Measurements from ENCODE around the gene DBP.
"Not testable (repeated sequence)": the region's sequence is repeated elsewhere in the genome, so short reads cannot be mapped to it uniquely, and the experiment has no call there.

DBP gene

DNA sequence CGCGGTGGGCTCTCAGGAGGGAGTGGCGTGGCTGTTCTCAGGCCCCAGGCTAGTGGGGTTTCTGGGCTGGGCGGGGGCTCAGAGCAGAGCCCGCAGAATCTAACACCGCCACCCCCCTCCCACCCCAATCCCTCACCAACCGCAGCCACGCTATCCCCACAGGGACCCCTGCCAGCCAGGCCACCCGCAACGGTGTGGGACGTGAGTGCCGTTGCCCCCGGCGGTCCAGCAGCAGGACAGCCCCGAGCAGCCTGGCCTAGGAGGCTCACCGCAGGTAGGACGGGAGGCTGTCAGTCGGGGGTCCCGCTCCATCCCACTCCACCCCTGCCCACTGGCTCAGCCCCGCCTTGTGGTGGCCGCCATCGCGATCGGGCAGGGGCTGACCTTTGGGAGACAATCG is 35.8 kb upstream of the DBP start, which contains the start of gene NTN5:
Gene NTN5 (minus strand): TSS at position 24 of the 400 bp plus-strand sequence. CDS start 2,031 bp downstream, outside the sequence.
- TF ChIP-seq ZNF274 (IDR thresholded peaks at IDR 0.05; ENCODE audit: low read depth, low read length): no peak
- H3K4me3 ChIP-seq (ENCODE audit: low read length): no peak within 1 kb of the TSS

GRCh38 chr19:48671446-48671995 is 34.3 kb upstream of the DBP start:
- H3K4me3 ChIP-seq (ENCODE audit: low read length): no peak overlapping the region
- no peak for TF ChIP-seq ZNF274 (IDR thresholded peaks at IDR 0.05; ENCODE audit: low read depth, low read length)

DNA sequence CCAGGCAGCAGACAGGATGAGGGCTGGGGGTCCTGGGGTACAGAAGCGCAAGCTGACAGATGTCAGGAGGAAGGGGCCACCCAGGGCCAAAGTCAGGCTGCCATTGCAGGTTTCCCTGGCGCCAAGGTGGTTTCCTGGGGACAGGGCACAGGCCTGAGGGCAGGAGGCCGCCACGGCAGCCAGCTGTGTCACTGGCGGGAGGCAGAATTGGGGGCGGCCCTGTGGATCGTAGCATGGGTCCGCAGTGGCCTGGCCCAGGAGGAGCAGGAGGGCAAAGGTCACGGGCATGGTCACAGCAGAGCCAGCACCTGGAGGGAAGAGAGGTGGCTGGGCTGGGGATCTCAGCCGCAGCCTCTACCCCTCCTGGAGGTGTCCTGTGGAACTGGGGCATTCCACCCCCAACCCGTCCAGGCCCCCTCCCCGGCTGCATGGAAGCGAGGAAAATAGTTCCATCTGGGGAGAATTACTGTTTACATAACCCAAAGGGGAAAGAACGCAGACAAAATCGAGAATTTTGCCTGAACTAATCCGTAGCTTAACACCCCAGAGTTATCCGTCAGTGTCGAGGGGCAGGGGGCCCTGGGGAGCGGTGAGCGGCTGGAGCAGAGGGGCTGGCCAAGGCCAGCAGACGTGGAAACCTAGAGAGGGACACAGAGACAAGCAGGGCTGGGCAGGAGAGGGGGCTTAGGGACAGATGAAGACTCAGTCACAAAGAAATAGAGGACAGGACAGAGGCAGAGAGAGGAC is 33.7 kb upstream of the DBP start:
- no peak overlapping the region for H3K4me3 ChIP-seq (ENCODE audit: low read length)
- TF ChIP-seq ZNF274 (IDR thresholded peaks at IDR 0.05; ENCODE audit: low read depth, low read length): no peak

DNA sequence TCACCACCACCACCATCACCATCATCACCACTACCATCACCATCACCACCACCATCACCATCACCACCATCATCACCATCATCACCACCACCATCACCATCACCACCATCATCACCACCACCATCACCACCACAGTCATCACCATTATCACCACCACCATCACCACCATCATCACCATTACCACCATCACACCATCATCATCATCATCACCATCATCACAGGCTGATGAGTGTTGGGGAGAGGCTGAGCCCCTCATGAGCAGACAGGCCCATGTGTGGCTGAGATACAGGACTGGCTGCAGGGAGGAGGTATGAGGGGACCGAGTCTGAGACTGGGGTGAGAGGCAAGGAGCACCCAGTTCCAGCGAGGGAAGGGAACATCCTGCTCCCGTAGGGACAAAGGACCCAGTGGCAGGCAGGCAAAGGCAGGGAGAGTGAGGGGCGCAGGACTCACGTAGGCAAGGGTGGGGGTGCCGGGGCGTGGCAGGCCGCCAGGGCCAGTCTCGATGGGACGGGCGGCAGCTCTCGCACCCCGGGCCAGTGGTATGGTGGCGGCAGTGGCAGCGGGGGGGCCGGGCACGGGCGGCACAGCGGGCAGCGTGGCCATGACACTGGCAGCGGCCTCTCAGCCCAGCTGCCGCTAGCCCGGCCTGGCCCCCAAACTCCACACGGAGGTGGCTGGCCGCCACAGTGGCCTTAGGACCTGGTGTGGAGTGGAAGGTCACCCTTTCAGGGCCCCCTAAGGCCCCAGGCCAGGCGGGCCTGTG is 32.9 kb upstream of the DBP start:
- TF ChIP-seq ZNF274 (IDR thresholded peaks at IDR 0.05; ENCODE audit: low read depth, low read length): no peak
- no peak overlapping the region for H3K4me3 ChIP-seq (ENCODE audit: low read length)

GRCh38 chr19:48668761-48669160 is 31.6 kb upstream of the DBP start:
- TF ChIP-seq ZNF274 (IDR thresholded peaks at IDR 0.05; ENCODE audit: low read depth, low read length): no peak
- no peak overlapping the region for H3K4me3 ChIP-seq (ENCODE audit: low read length)

DNA sequence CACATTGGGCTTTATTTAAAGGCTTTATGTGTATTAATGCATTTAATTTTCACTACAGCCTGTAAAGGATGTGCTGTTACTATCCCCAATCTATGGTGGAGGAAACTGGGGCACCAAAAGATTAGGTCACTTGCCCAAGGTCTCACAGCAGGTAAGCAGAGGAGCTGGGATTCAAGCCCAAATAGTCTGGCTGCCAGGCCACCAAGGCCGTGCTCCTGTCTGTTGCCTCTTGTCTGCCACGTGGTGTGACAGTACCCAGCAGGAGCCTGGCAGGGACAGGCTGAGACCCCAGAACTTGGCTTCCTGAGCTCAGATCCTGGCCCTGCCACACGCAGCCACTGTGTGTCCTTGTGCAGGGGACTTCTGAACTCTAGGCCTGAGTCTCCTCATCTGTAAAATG is 31.2 kb upstream of the DBP start:
- no peak for TF ChIP-seq ZNF274 (IDR thresholded peaks at IDR 0.05; ENCODE audit: low read depth, low read length)
- H3K4me3 ChIP-seq (ENCODE audit: low read length): no peak overlapping the region

DNA sequence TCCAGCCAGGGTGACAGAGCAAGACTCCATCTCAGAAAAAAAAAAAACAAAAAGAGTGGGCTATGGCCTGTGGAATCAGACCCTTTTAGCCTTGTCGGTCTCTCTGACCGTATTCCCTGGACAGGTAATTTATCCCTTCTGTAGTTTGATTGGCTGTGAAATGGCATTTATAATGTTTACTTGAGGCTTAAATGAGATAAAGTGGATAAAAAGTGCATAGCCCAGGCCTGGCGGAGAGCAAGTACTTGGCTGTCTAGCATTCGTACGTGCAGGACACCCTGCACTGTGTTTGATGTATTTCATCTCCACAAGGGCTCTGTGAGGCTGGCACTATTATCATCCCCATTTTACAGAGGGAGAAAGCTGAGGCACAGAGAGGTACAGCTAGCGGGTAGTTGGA is 28.6 kb upstream of the DBP start:
- H3K4me3 ChIP-seq (ENCODE audit: low read length): no peak overlapping the region
- no peak for TF ChIP-seq ZNF274 (IDR thresholded peaks at IDR 0.05; ENCODE audit: low read depth, low read length)

DNA sequence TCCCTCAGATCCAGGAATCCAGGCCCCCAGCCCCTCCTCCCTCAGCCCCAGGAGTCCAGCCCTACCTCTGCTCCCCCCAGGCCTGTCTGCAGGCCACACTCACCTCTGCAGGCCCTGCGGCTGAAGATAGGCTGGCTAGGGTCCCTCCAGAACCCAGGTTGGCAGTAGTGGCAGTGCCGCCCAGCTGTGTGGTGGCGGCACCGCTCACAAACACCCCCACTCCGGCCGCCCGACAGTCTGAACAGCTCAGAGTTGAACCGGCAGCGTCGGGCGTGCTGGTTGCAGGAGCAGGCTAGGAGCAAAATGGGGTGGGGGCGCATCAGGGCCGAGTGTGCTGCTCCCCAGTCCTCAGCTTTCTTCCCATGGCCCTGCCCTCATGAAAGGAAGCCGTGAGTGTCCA is 27.3 kb upstream of the DBP start:
- no peak overlapping the region for H3K4me3 ChIP-seq (ENCODE audit: low read length)
- no peak for TF ChIP-seq ZNF274 (IDR thresholded peaks at IDR 0.05; ENCODE audit: low read depth, low read length)

GRCh38 chr19:48663667-48664066 is 26.5 kb upstream of the DBP start:
- no peak overlapping the region for H3K4me3 ChIP-seq (ENCODE audit: low read length)
- TF ChIP-seq ZNF274 (IDR thresholded peaks at IDR 0.05; ENCODE audit: low read depth, low read length): no peak

GRCh38 chr19:48661711-48662090 is 24.5 kb upstream of the DBP start:
- no peak overlapping the region for H3K4me3 ChIP-seq (ENCODE audit: low read length)
- TF ChIP-seq ZNF274 (IDR thresholded peaks at IDR 0.05; ENCODE audit: low read depth, low read length): no peak

- H3K4me3 ChIP-seq (ENCODE audit: low read length): no peak overlapping the region
- no peak for TF ChIP-seq ZNF274 (IDR thresholded peaks at IDR 0.05; ENCODE audit: low read depth, low read length)
Measured at GRCh38 chr19:48660852-48661710, 23.9 kb upstream of the DBP start.

DNA sequence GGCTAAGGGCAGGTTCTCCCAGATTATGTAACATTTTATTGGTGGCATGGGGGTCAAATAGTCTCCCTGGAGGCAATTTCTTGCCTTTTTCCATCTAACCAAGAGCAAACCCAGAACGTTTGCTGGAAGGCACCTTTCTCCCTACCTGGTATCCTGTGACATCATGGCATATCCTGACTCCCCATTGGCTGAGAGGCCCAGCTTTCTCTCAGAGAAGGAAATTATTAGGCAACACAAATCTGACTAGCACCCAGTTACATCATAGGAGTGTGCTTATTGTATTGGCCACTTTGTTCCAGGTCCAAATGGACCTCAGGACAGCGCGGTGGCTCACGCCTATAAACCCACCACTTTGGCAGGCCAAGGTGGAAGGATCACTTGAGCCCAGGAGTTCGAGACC is 22.6 kb upstream of the DBP start:
- no peak overlapping the region for H3K4me3 ChIP-seq (ENCODE audit: low read length)
- no peak for TF ChIP-seq ZNF274 (IDR thresholded peaks at IDR 0.05; ENCODE audit: low read depth, low read length)

- TF ChIP-seq ZNF274 (IDR thresholded peaks at IDR 0.05; ENCODE audit: low read depth, low read length): no peak
- no peak overlapping the region for H3K4me3 ChIP-seq (ENCODE audit: low read length)
Measured at GRCh38 chr19:48658483-48658882, 21.3 kb upstream of the DBP start.

GRCh38 chr19:48657828-48658227 is 20.6 kb upstream of the DBP start:
- not testable (repeated sequence) for H3K4me3 ChIP-seq (ENCODE audit: low read length)
